Measurements from ENCODE around the gene SPEN.

DNA sequence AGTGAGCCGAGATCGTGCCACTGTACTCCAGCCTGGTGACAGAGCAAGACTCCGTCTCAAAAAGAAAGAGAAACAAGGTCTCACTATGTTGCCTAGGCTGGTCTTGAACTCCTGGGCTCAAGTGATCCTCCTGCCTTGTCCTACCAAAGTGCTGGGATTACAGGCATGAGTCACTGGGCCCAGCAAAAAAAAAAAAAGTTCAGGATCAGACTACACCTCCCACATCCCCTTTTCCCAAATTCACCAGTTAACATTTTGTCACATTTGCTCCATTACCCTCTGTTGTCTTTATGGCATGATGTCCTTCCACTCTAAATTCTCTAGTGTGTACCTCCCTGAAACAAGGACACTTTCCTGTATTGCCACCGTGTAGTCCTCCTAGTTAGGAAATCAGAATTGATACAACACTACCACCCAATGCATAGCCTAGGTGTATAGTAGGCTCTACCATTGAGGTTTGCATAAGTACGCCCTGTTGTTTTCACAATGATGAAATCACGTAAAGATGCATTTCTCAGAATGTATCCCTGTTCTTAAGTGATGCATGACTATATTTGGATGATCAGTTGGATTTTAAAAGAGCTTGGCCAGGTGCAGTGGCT, 10.7 kb downstream of the SPEN start:
- TF ChIP-seq, protein P1, sequence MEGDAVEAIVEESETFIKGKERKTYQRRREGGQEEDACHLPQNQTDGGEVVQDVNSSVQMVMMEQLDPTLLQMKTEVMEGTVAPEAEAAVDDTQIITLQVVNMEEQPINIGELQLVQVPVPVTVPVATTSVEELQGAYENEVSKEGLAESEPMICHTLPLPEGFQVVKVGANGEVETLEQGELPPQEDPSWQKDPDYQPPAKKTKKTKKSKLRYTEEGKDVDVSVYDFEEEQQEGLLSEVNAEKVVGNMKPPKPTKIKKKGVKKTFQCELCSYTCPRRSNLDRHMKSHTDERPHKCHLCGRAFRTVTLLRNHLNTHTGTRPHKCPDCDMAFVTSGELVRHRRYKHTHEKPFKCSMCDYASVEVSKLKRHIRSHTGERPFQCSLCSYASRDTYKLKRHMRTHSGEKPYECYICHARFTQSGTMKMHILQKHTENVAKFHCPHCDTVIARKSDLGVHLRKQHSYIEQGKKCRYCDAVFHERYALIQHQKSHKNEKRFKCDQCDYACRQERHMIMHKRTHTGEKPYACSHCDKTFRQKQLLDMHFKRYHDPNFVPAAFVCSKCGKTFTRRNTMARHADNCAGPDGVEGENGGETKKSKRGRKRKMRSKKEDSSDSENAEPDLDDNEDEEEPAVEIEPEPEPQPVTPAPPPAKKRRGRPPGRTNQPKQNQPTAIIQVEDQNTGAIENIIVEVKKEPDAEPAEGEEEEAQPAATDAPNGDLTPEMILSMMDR (IDR thresholded peaks at IDR 0.05) = no peak
- TF ChIP-seq ZFX (IDR thresholded peaks at IDR 0.05; ENCODE audit: borderline replicate concordance) = no peak

Measured in 22Rv1 (cell line).